GM23338 (cell line): ENCODE results near the gene MGAT2.
"Not testable (repeated sequence)": the region's sequence is repeated elsewhere in the genome, so short reads cannot be mapped to it uniquely, and the experiment has no call there.

Source experiments
- CREB1 ChIP-seq: fragments of 250-450 bp; sonication (Bioruptor Pico); IDR thresholded peaks from 2 replicates; pipeline ENCODE4 v1.5.0; 2020; ENCODE audit warnings: low read depth, mild to moderate bottlenecking, moderate library complexity
- ETS1 ChIP-seq: IDR thresholded peaks from 2 replicates; pipeline ENCODE4 v1.6.1; 2016; ENCODE audit warnings: antibody characterized with exemption
- EZH2 ChIP-seq: fragments of 200-600 bp; sonication (generic); IDR thresholded peaks from one replicate; pipeline ENCODE4 v1.8.0; 2017; ENCODE audit warnings: antibody characterized with exemption, mild to moderate bottlenecking, low read depth; ENCODE audit not compliant: unreplicated experiment
- EZH2phosphoT487 ChIP-seq: fragments of 200-600 bp; sonication (generic); IDR thresholded peaks from one replicate; pipeline ENCODE4 v1.8.1; 2018; ENCODE audit warnings: antibody characterized with exemption; ENCODE audit not compliant: unreplicated experiment
- JUNB ChIP-seq: IDR thresholded peaks from one replicate; pipeline ENCODE4 v1.6.1; 2016; ENCODE audit warnings: antibody characterized with exemption; ENCODE audit not compliant: unreplicated experiment
- NANOG ChIP-seq: IDR thresholded peaks from 2 replicates; pipeline ENCODE4 v1.6.1; 2016; ENCODE audit warnings: antibody characterized with exemption, borderline replicate concordance
- POLR2AphosphoS5 ChIP-seq: IDR thresholded peaks from 2 replicates; pipeline ENCODE4 v1.6.1; 2016; ENCODE audit warnings: antibody characterized with exemption, low read depth
- STAT1 ChIP-seq: IDR thresholded peaks from one replicate; pipeline ENCODE4 v1.6.1; 2016; ENCODE audit warnings: antibody characterized with exemption; ENCODE audit not compliant: unreplicated experiment
- TF ChIP-seq, protein P1 (sequence below), 2 experiments: fragments of 200-600 bp in 1 of 2; sonication (generic) in 1 of 2; conservative IDR thresholded peaks; 2 replicates each; pipeline versions ENCODE4 v1.5.1 to v1.6.1; 2016 to 2017; ENCODE audit warnings: antibody characterized with exemption in 2 of 2, low read depth in 2 of 2, mild to moderate bottlenecking in 2 of 2, moderate library complexity in 1 of 2
- TF ChIP-seq, protein P2 (sequence below): IDR thresholded peaks from one replicate; pipeline ENCODE4 v1.6.1; 2018; ENCODE audit warnings: antibody characterized with exemption; ENCODE audit not compliant: unreplicated experiment

GRCh38 chr14:49584981-49585640 lies 35.5 kb upstream of the MGAT2 start:
- TF ChIP-seq, protein P1, sequence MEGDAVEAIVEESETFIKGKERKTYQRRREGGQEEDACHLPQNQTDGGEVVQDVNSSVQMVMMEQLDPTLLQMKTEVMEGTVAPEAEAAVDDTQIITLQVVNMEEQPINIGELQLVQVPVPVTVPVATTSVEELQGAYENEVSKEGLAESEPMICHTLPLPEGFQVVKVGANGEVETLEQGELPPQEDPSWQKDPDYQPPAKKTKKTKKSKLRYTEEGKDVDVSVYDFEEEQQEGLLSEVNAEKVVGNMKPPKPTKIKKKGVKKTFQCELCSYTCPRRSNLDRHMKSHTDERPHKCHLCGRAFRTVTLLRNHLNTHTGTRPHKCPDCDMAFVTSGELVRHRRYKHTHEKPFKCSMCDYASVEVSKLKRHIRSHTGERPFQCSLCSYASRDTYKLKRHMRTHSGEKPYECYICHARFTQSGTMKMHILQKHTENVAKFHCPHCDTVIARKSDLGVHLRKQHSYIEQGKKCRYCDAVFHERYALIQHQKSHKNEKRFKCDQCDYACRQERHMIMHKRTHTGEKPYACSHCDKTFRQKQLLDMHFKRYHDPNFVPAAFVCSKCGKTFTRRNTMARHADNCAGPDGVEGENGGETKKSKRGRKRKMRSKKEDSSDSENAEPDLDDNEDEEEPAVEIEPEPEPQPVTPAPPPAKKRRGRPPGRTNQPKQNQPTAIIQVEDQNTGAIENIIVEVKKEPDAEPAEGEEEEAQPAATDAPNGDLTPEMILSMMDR (conservative IDR thresholded peaks at IDR 0.05; ENCODE audit: low read depth in 2 of 2): not testable (repeated sequence)
- TF ChIP-seq, protein P2, sequence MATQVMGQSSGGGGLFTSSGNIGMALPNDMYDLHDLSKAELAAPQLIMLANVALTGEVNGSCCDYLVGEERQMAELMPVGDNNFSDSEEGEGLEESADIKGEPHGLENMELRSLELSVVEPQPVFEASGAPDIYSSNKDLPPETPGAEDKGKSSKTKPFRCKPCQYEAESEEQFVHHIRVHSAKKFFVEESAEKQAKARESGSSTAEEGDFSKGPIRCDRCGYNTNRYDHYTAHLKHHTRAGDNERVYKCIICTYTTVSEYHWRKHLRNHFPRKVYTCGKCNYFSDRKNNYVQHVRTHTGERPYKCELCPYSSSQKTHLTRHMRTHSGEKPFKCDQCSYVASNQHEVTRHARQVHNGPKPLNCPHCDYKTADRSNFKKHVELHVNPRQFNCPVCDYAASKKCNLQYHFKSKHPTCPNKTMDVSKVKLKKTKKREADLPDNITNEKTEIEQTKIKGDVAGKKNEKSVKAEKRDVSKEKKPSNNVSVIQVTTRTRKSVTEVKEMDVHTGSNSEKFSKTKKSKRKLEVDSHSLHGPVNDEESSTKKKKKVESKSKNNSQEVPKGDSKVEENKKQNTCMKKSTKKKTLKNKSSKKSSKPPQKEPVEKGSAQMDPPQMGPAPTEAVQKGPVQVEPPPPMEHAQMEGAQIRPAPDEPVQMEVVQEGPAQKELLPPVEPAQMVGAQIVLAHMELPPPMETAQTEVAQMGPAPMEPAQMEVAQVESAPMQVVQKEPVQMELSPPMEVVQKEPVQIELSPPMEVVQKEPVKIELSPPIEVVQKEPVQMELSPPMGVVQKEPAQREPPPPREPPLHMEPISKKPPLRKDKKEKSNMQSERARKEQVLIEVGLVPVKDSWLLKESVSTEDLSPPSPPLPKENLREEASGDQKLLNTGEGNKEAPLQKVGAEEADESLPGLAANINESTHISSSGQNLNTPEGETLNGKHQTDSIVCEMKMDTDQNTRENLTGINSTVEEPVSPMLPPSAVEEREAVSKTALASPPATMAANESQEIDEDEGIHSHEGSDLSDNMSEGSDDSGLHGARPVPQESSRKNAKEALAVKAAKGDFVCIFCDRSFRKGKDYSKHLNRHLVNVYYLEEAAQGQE: not testable (repeated sequence)
- TF ChIP-seq CREB1 (CRISPR knock-in tag); EZH2; POLR2AphosphoS5; EZH2phosphoT487; ETS1; NANOG; STAT1; JUNB: not testable (repeated sequence)
